NCI-H2081 (cell line): Measurements from ENCODE around the gene TESK2.

Source experiments
- DNase-seq, 2 experiments: peaks; one replicate each; lab custom pipeline; 2025; lab: John Stamatoyannopoulos, UW

Gene TESK2

GRCh38 chr1:45335855-45336324 is 155.1 kb downstream of the TESK2 start:
- DNase-seq = no peak

DNA sequence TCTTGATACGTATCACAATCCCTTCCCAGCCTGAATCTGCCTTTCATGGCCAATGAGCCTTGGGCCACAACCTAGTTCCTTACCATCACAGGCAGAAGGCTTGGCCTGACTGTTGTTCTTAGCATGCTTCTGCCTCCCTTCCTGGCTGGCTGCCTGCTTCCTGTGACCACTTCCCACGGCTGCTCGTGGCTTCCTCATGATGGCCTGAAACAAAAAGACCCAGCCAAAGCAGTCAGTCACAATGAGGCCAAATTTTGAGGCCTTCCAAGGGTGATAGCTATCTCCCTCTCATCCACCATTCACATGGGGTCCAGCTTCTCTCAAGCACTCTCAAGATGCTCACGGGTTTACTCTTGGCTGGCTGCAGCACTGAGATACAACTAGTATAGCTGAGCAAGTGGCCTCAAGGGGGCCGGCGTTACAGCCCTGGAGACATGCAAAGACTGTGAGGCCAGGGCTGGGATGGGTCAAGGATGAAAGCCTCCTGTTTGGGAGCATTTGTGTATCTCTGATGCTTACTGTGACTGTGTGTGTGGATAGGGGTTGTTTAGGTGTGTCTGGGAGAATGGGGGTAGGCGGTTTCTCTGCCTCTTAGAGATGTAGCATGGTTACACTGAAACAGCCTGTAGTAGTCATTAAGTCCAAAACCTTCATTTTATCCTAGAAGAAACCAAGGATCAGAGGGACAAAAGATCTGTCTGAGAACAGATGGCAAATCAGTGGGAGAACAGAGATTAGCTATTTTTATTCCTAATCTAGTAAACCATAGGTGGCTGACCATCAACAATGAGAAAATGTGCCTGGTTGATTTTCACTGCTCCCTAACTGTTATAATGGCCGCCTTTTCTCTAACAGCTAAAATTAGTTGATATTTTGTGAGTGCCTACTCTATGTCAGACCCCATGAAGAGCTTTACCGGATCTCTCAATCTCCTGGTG is 156.4 kb downstream of the TESK2 start:
- DNase-seq = no peak

DNA sequence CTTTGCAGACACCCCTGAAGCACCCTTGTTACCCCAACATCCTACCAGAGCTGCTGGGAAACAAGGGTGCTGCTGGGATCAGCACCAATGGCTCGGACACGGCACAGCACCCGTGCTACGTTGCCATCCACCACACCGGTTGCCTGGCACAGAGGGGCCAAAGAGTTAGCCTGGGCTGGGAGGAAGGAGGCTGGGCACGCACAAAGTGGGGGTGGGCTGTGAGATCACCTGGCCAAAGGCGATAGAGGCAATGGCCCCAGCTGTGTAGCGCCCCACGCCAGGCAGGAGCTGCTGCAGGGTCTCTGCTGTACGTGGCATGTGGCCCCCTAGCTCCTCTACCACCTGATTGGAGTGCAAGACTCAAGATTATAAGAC is 158.6 kb downstream of the TESK2 start:
- DNase-seq = no peak

DNA sequence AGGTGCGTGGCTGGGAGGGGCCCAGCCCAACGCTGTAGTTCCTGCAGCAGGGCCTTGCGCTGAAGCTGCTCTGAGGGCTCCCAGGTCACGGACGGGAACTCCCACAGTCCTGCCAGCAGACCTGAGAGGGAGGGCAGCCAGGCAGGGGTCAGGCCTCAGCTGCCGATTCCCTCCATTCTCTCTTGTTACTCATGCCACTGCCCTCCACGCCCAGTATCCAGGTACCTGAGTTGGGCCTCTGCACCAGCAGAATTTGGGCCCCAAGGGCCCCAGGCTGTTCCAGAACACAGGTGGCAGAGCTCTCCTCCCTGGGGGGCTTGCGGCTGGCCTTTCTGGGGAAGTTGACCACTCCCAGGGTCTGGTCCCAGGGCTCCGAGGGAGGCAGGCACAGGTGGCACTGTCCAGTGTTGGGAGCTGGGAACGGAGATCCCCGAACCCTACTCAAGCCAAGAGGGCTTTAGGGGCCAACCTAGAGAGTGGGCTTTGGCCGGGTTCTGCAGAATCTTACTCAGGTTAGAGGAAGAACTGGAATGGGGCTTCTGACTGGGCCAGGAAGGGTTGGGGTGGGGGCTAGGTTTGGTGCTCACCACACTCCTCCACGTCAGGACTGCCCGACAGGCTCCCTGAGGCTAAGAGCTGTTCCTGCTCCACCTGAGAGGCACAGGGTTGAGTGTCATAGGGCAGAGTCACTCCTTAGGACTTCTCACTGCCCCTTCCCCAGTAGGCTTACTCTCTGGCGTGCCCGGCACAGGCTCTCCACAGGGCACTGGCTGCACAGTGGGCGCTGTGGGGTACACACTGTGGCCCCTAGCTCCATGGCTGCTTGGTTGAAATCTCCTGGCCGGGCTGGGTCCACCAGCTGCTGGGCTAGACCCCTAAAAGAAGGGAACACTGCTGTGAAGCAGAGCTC is 159.3 kb downstream of the TESK2 start:
- no peak for DNase-seq

DNA sequence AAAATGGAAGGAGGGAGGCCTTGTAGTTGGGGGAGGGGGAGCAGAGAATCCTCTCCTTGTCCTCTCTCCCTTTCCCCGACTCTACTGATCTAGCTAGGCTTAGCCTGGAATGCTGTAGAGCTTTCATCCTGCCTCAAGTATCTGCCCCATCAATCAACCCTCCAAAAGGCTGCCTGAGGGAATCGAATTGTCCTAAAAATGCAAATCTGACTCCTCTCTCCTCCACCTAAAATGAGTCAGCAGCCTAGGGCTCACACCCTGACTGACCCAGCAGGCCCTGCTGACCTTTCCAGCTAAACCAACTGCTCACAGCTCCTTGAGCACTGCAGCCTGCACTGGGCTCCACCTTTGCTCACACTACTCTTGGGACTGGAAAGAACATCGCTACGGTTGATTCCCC is 161.5 kb downstream of the TESK2 start:
- no peak for DNase-seq

DNA sequence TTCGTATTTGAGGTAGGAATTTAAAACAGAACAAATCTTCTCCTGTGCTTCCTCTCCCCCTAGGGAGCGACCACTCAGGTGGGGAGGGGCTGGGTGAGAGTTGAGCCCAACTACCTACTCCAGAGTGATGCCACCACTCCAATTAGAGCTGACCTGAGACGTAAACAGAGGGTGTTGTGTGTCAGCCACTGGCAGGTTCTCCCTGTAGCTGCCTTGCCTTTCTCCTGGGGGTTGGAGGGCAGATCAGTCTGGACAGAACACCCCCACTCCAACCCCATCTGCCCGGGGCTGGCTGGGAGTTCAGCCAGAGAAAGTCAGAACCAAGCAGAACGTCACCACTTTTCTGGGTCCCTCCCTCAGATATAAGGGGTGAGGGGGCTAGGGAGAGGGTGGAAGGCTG is 162.3 kb downstream of the TESK2 start:
- no peak for DNase-seq

DNA sequence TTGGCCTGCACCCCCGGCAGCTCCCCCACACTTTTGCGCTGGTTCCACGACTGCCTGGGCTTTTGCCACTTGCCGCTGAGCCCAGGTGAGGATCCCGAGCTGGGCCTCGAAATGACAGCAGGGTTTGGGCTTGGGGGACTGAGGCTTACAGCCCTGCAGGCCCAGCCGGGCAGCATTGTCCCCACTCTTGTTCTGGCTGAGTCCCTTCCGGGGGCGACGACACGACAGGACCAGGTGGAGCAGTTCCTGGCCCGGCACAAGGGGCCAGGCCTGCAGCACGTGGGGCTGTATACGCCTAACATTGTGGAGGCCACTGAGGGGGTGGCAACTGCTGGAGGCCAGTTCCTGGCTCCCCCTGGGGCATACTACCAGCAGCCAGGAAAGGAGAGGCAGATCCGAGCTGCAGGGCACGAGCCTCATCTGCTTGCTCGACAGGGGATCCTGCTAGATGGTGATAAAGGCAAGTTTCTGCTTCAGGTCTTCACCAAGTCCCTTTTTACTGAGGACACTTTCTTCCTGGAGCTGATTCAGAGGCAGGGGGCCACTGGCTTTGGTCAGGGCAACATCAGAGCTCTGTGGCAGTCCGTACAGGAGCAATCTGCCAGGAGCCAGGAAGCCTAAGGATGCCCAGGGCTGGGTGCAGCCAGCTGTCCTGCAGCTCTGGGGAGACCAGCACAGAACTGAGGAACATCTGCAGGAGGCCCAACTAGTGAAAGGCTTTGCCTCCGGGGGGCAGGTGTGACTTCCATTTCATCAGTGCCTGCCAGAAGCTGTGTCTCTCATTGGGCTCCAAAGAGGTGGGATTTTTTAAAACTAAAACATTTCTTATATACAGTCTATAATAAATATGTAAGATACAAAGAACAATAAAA is 163.1 kb downstream of the TESK2 start:
- DNase-seq = peak; percentile 46 to 70

DNA sequence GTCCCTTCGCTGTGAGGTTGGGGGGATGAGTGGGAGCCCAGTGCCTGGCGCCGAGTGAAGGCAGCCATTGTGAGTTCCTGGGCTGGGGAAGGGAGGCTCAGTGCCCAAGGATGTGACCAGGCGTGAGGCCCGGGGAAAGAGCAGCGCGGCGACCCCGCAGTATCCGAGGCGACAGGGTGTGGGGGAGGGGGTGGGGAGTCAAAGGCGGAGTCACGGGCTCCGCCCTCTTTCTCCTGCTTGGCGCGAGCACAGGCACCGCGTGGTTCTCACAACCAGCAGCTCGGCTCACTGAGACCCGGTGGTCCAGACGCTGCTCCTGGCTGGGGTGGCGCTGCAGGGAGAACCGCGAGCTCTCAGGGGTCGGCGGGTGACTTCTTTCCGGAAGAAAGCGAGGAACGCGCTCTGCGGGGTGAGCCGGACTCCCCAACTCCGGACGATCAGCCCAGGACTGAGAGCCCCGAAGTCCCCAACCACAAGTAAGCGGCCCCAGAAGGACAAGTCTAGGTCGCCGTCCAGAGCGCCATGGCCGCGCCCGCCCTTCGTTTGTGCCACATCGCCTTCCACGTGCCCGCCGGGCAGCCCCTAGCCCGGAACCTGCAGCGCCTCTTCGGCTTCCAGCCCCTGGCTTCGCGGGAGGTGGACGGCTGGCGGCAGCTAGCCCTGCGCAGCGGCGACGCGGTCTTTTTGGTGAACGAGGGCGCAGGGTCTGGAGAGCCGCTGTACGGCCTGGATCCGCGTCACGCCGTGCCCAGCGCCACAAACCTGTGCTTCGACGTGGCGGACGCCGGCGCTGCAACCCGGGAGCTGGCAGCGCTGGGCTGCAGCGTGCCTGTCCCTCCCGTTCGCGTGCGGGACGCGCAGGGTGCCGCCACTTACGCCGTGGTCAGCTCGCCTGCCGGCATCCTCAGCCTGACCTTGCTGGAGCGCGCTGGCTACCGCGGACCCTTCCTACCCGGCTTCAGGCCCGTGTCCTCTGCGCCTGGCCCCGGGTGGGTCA is 164.0 kb downstream of the TESK2 start, which contains the start of gene HPDL:
TSS of gene HPDL (plus strand) at position 269 of the 997 bp plus-strand sequence. CDS start at position 523, 254 bp downstream.
- peak; percentile 68 to 79 for DNase-seq

GRCh38 chr1:45325851-45326506 is 165.0 kb downstream of the TESK2 start:
- DNase-seq = no peak

GRCh38 chr1:45322486-45323040 is 168.4 kb downstream of the TESK2 start:
- DNase-seq = no peak

- no peak for DNase-seq
These were observed 169.5 kb downstream of the TESK2 start for GRCh38 chr1:45321444-45321843.

- no peak for DNase-seq
These were observed 171.2 kb downstream of the TESK2 start for GRCh38 chr1:45319761-45320160.

DNA sequence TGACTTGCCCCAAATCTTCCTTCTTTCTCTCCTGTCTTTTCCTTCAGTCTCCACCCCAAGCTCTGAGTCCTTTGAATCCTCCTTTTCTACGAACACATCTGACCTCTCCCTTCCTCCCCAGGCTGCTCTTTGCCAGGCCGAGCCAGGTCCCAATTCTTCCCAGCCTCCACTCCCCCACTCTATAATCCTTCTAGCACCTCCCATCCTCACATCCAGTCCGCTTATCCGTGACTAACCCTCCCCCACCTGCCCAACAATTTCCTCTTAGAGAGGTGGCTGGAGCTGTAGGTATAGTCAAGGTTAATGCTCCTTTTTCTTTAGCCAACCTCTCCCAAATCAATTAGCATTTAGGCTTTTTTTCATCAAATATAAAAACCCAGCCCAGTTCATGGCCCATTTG is 173.8 kb downstream of the TESK2 start:
- no peak for DNase-seq

DNA sequence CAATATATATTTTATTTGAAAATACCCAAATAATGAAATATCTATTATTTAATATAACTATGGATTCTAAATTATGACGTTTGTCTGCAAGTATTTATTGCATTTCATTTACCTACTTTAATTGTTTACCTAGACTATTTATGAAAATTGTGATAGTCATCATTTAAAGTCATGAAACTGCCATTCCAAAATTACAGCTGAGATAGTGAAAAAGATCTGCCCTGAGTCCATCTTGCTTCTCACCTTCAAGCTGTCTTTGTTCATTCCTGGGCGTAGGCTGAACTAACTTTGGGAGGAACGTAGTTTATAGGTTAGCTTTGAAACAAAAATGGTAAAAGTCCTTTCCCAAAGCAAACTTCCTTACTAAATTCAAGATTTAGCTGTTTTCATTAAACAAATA is 176.7 kb downstream of the TESK2 start:
- no peak for DNase-seq

GRCh38 chr1:45306905-45307304 is 184.1 kb downstream of the TESK2 start:
- DNase-seq = no peak

DNA sequence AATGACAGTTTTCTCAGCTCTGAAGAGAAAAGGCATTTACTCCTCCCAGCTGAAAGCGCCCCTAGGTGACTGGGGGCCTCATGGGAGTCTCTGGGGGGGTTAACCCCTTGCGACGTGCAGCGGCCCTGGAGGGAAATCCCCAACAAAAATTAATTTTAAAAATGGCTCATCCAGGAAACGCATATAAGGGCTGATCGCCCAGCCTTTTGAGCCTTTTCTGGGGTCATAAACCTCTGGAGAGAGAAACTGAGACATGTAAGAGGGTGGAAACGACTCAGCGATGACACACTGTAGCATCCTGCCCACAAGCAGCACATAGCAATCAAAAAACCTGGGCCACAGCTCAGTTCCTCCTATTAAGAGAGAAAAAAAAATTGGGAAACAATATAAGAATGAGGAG is 184.6 kb downstream of the TESK2 start:
- DNase-seq = no peak

DNA sequence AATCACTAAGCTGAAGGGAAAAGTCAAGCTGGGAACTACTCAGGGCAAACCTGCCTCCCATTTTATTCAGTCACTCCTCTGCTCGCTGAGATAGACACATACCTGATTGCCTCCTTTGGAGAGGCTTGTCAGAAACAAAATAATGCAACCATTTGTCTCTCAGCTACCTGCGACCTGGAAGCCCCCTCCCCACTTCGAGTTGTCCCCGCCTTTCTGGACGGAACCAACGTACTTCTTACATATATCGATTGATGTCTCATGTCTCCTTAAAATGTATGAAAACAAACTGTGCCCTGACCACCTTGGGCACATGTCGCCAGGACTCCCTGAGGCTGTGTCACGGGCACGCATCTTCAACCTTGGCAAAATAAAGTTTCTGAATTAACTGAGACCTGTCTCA is 185.7 kb downstream of the TESK2 start:
- DNase-seq = no peak

GRCh38 chr1:45304311-45305081 is 186.5 kb downstream of the TESK2 start:
- peak in 1 of 2 experiments; percentile 37 for DNase-seq
